Breast epithelium (tissue), 4 donors: ENCODE results near the gene BIN1. TPM values are rescaled to one million over a fixed set of nuclear protein-coding genes. Genes with fewer than 3 reads are reported as not detected.

Experiments used
- DNase-seq, 2 donors: peaks; one replicate each; pipeline ENCODE4 v3.0.0-alpha.2; 2019; ENCODE audit warnings: low spot score in 2 of 2
- H3K27ac ChIP-seq, 2 donors: fragments of 200-600 bp; sonication (generic) in 1 of 2; one replicate each; pipeline ENCODE4 v1.5.1; 2016 to 2019; ENCODE audit warnings: mild to moderate bottlenecking in 1 of 2
- H3K27me3 ChIP-seq, 2 donors: fragments of 200-600 bp; sonication (generic) in 1 of 2; one replicate each; pipeline versions ENCODE4 v1.5.1 to v1.6.0; 2017 to 2019; ENCODE audit warnings: control low read depth in 1 of 2, mild to moderate bottlenecking in 1 of 2
- H3K36me3 ChIP-seq: fragments of 200-600 bp; one replicate; pipeline ENCODE4 v1.5.1; 2019
- H3K4me1 ChIP-seq, 2 donors: fragments of 200-600 bp; sonication (generic); one replicate each; pipeline ENCODE4 v1.5.1; 2016 to 2019; ENCODE audit warnings: control low read depth in 1 of 2
- H3K4me3 ChIP-seq, 3 donors: fragments of 200-600 bp; sonication (generic); 1 replicate in 2 of 3; 2 replicates in 1 of 3; pipeline ENCODE4 v1.5.1; 2016 to 2019; ENCODE audit warnings: mild to moderate bottlenecking in 3 of 3, moderate library complexity in 2 of 3
- H3K9me3 ChIP-seq, 2 donors: fragments of 200-600 bp; sonication (generic) in 1 of 2; one replicate each; pipeline ENCODE4 v1.5.1; 2016 to 2019; ENCODE audit warnings: control low read depth in 1 of 2
- CTCF ChIP-seq, 3 donors: fragments of 450-650 bp; IDR thresholded peaks; one replicate each; pipeline ENCODE4 v1.5.1; 2016 to 2017; ENCODE audit warnings: antibody characterized with exemption in 3 of 3, mild to moderate bottlenecking in 3 of 3, moderate library complexity in 3 of 3
- POLR2A ChIP-seq: fragments of 450-650 bp; IDR thresholded peaks from one replicate; pipeline ENCODE4 v1.6.1; 2016; ENCODE audit warnings: antibody characterized with exemption, mild to moderate bottlenecking, moderate library complexity
- POLR2AphosphoS5 ChIP-seq, 3 donors: sonication (generic); formaldehyde crosslinking; IDR thresholded peaks; one replicate each; pipeline ENCODE4 v1.6.1; 2017; ENCODE audit warnings: antibody characterized with exemption in 3 of 3
- intact Hi-C: fragments of 100-400 bp; cut with DNase I; formaldehyde crosslinking; loops from one replicate; pipeline ENCODE4 v1.15.1; 2023; ENCODE audit warnings: low total_unique reads
- total RNA-seq, 3 donors: library from RNA; depleted of rRNA; stranded (reverse); fragments of >200 nt; gene quantifications; one replicate each; pipeline ENCODE4 v1.1.0, GENCODE V29; 2016

The BIN1 gene
- total RNA-seq, 3 donors from 2014 or later = 30.1 to 74.4 (median 59.3) TPM

- Histone ChIP-seq H3K4me3 (no peak overlapping the region), H3K27me3 (no peaks in the 10 kb centered on the region), H3K36me3 (no peaks in the 10 kb centered on the region), H3K27ac (no peak overlapping the region), H3K9me3 (no peaks in the 10 kb centered on the region), H3K4me1 (no peaks in the 10 kb centered on the region)
- no peak for DNase-seq
- no peak for TF ChIP-seq POLR2A
- TF ChIP-seq POLR2AphosphoS5 (IDR thresholded peaks at IDR 0.05) = no peak
- no peak for TF ChIP-seq CTCF (IDR thresholded peaks at IDR 0.05)
- intact Hi-C loops = no loop called here
These were observed 48.1 kb downstream of the BIN1 start for GRCh38 chr2:127058954-127059252.

GRCh38 chr2:127058246-127058953 lies 48.6 kb downstream of the BIN1 start:
- Histone ChIP-seq H3K27ac (no peak overlapping the region), H3K9me3 (no peaks in the 10 kb centered on the region), H3K4me1 (no peaks in the 10 kb centered on the region), H3K27me3 (no peaks in the 10 kb centered on the region), H3K4me3 (no peak overlapping the region), H3K36me3 (no peaks in the 10 kb centered on the region)
- no peak for DNase-seq
- intact Hi-C loops = no loop called here
- TF ChIP-seq POLR2AphosphoS5 (IDR thresholded peaks at IDR 0.05) (no peak), POLR2A (no peak), CTCF (IDR thresholded peaks at IDR 0.05) (no peak)

GRCh38 chr2:127057371-127058245 lies 49.3 kb downstream of the BIN1 start:
- intact Hi-C loops = no loop called here
- Histone ChIP-seq H3K9me3 (no peaks in the 10 kb centered on the region), H3K4me1 (no peaks in the 10 kb centered on the region), H3K27me3 (no peaks in the 10 kb centered on the region), H3K4me3 (no peak overlapping the region), H3K36me3 (no peaks in the 10 kb centered on the region), H3K27ac (no peak overlapping the region)
- no peak for DNase-seq
- TF ChIP-seq POLR2A = no peak
- TF ChIP-seq CTCF (IDR thresholded peaks at IDR 0.05) = no peak
- TF ChIP-seq POLR2AphosphoS5 (IDR thresholded peaks at IDR 0.05) = no peak

GRCh38 chr2:127056631-127057370 lies 50.2 kb downstream of the BIN1 start:
- H3K4me3 ChIP-seq = no peak overlapping the region
- H3K27me3 ChIP-seq = no peaks in the 10 kb centered on the region
- H3K4me1 ChIP-seq = no peaks in the 10 kb centered on the region
- H3K27ac ChIP-seq = no peak overlapping the region
- no peak for TF ChIP-seq CTCF (IDR thresholded peaks at IDR 0.05)
- no peak for TF ChIP-seq POLR2A
- no peak for TF ChIP-seq POLR2AphosphoS5 (IDR thresholded peaks at IDR 0.05)
- H3K9me3 ChIP-seq = no peaks in the 10 kb centered on the region
- DNase-seq = no peak
- no peaks in the 10 kb centered on the region for H3K36me3 ChIP-seq
- intact Hi-C loops = no loop called here
